ENCODE measurements around the gene MB21D2. TPM values are rescaled to one million over a fixed set of nuclear protein-coding genes. Genes with fewer than 3 reads are reported as not detected.

Gene MB21D2
- polyA plus RNA-seq, 3 donors = 16.0 to 17.0 (median 16.3) TPM

GRCh38 chr3:192904632-192905289 is 12.9 kb downstream of the MB21D2 start:
- DNase-seq (ENCODE audit: extremely low read depth in 1 of 11, low read depth in 9 of 11, low spot score in 4 of 11) = no peak

- DNase-seq (ENCODE audit: extremely low read depth in 1 of 11, low read depth in 9 of 11, low spot score in 4 of 11) = no peak
Observed at GRCh38 chr3:192902549-192902948, 15.1 kb downstream of the MB21D2 start.

DNA sequence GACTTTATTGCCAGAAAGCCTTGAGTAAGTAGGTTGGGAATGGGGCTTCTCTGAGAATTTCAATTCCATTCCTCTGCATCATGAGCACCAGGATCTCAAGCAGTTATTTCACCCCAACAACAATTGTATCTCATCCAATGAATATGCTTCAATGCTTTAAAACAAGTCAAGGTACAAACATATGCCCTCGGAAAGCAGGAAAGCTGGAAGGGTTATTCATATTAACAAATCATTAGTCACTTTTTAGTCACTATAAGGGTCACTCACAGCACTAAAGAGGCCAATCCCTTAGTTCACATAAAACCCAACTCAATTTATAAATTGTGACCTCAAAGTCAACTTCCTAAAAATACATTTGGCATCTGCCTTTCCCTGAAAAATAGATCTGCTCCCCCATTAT is 16.2 kb downstream of the MB21D2 start:
- no peak for DNase-seq (ENCODE audit: extremely low read depth in 1 of 11, low read depth in 9 of 11, low spot score in 4 of 11)

GRCh38 chr3:192899540-192899982 is 18.1 kb downstream of the MB21D2 start:
- DNase-seq (ENCODE audit: extremely low read depth in 1 of 11, low read depth in 9 of 11, low spot score in 4 of 11) = no peak

DNA sequence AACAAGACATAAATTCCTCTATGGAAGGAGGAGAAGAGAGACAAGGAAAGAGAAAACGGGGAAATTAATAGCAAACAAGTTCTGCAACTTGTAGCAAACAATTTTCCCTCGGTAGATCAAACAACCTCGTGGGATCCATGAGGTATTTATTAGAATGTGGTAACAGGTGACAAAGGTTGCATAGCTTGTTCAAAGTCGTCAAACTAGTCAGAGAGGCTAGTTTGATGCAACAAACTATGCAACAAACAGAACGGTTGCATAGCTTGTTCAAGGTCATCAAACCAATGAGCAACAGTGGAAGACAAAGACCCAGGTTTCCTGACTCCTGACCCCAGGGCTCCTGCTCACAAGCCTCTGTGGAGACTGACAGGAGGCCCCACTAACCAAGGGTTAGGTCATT is 20.7 kb downstream of the MB21D2 start:
- no peak for DNase-seq (ENCODE audit: extremely low read depth in 1 of 11, low read depth in 9 of 11, low spot score in 4 of 11)

DNA sequence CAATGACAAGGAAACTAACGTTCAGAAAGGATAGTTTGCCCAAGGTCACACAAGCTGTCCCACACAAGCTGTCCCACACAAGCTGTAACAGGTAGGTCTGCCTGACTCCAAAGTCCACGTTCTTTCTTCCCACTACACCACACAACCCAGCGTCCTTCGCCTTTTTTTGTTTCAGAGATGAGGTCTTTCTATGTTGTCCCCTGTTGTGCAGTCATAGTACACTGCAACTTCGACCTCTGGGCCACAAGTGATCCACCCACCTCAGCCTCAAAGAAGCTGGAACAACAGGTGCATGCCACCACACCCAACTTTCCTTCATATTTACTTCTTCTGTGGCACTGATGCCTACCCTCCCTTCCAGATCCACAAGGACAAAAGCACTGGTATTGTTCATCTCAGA is 21.4 kb downstream of the MB21D2 start:
- DNase-seq (ENCODE audit: extremely low read depth in 1 of 11, low read depth in 9 of 11, low spot score in 4 of 11) = no peak

GRCh38 chr3:192894676-192895075 is 23.0 kb downstream of the MB21D2 start:
- DNase-seq (ENCODE audit: extremely low read depth in 1 of 11, low read depth in 9 of 11, low spot score in 4 of 11) = no peak

GRCh38 chr3:192892981-192893700 is 24.5 kb downstream of the MB21D2 start:
- DNase-seq (ENCODE audit: extremely low read depth in 1 of 11, low read depth in 9 of 11, low spot score in 4 of 11) = peak in 4 of 11 donors; percentile 19 to 43 (median 36)

GRCh38 chr3:192890347-192891335 is 27.0 kb downstream of the MB21D2 start:
- DNase-seq (ENCODE audit: extremely low read depth in 1 of 11, low read depth in 9 of 11, low spot score in 4 of 11) = no peak

- DNase-seq (ENCODE audit: extremely low read depth in 1 of 11, low read depth in 9 of 11, low spot score in 4 of 11) = no peak
Observed at GRCh38 chr3:192889679-192890078, 28.0 kb downstream of the MB21D2 start.

GRCh38 chr3:192888190-192888589 is 29.5 kb downstream of the MB21D2 start:
- peak in 2 of 11 donors; percentile 42 to 60 for DNase-seq (ENCODE audit: extremely low read depth in 1 of 11, low read depth in 9 of 11, low spot score in 4 of 11)

GRCh38 chr3:192887701-192888100 is 30.0 kb downstream of the MB21D2 start:
- DNase-seq (ENCODE audit: extremely low read depth in 1 of 11, low read depth in 9 of 11, low spot score in 4 of 11) = no peak

GRCh38 chr3:192887047-192887446 is 30.6 kb downstream of the MB21D2 start:
- no peak for DNase-seq (ENCODE audit: extremely low read depth in 1 of 11, low read depth in 9 of 11, low spot score in 4 of 11)

- DNase-seq (ENCODE audit: extremely low read depth in 1 of 11, low read depth in 9 of 11, low spot score in 4 of 11) = no peak
Observed at GRCh38 chr3:192884777-192885773, 32.6 kb downstream of the MB21D2 start.

DNA sequence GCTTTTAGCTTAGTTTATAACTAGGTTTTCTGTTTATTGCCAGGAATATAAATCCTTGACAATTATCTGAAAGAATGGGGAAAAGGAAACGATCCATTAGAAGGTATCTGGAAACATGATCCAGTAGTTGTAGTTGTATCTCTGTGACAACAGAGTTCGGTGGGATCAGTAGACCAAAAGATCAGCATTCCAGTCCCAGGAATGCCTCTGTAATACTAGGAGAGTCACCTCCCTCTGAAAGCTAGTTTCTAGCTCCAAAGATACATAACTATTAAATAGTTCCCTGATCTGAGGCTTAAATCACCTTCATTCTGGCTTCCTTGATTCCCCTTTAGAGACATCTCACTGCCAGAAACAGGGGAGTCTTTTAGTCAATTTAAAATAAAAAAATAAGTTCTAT is 34.1 kb downstream of the MB21D2 start:
- no peak for DNase-seq (ENCODE audit: extremely low read depth in 1 of 11, low read depth in 9 of 11, low spot score in 4 of 11)

- no peak for DNase-seq (ENCODE audit: extremely low read depth in 1 of 11, low read depth in 9 of 11, low spot score in 4 of 11)
Observed at GRCh38 chr3:192881159-192881786, 36.4 kb downstream of the MB21D2 start.

DNA sequence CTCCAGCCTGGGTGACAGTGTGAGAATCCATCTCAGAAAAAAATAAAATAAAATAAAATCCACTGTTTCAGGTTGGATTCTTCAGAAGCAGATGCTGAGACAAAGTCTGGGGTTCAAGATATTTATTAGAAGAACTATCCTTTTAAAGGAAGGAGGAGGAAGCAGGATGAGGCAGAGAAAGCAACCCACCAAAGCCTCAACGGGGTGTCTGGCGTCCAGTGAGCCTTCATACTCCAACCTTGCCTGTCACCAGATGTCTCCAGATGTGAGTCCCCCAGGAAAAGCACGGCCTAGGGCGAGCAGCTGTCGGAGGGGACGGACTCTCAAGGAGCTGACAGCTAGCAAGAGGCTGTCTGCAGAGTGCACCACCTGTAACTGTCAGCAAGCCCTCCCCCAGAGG is 37.3 kb downstream of the MB21D2 start:
- DNase-seq (ENCODE audit: extremely low read depth in 1 of 11, low read depth in 9 of 11, low spot score in 4 of 11) = no peak
